Middle frontal gyrus (tissue), 1 donor: ENCODE data around the gene DTD2.
"Not testable (repeated sequence)": the region's sequence is repeated elsewhere in the genome, so short reads cannot be mapped to it uniquely, and the experiment has no call there.

Source experiments
- DNase-seq: peaks from one replicate; pipeline ENCODE4 v3.0.0-alpha.2; 2015; ENCODE audit warnings: low spot score; ENCODE audit errors: extremely low spot score

DTD2 gene

DNA sequence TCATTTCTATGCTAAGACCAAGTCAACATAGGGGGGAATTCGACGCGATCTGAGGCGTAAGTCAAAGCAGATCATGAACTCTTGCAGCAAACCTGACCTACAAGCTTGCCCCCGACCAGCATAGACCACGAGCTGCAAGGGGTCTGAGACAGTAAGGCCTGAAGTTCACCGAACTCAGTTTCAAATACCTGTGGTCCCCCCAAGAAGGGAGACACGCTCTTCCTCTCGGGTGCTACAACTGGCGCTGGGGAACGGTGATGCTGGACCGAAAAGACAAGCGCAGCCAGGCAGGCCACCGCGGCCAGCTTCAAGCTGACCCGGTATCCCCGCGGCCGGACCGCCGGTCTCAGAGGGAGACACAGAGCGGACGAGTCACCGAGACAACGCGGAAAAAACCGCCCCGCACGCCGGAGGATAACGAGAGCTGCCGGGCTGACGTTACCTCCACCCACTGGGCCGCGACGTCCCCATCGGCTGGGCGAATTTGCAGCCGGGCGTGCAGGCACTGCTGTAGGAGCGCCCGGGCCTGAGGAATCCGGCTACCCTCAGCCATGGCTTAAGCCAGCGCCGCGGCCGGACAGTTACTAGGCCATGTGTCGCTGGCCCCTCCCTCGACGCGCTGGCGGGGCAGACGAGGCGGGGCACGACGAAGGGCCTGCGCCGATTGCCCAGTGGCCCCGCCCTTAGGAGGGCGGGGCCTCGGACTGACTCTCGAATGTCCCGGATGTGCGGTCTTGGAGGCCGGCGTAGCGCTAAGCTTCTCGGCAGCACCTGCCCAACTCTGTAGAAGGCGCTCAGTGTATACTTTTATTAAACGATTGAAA, at the start of gene DTD2:
Gene DTD2 (minus strand): TSS at position 666 of the 824 bp plus-strand sequence. CDS start 113 bp downstream, at position 553.
- DNase-seq, result peak; percentile 99

DNA sequence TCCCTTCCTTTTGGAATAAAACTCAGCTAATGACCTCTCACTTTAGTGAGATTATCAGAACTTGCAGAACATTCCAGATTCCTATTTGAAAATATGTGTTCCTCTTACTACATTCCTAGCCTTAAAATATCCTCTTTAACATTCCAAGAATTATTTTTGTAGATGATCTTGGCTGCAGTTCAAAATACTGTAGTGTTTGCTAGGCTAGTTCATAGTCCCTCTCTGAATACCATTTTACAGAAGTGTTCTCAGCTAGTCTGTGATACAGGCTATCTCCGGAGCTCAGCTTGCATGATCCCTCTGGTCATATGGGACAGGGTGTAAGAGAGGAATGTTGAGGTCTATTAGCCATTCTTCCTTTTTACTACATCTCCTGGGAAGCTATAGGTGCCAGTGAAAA, 48.1 kb upstream of the DTD2 start:
- DNase-seq, result no peak

DNA sequence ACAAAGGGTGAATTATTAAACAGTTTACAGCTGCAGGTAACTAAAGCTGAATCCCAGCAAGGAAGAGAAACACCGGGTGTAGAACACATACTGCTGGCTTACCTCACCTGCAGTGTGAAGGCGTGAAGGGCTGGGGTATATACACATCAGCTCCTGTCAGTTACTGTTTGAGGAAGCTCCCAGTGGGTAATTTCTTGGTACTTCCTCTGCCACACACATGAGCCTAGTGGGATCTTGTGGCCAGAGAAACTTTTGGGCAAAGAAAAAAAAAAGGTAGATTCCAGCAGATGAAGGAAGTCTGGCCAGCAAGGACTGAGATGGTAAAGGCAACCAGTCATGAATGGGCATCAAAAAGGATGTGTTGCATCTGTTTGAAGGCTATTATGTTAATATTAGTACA, 44.6 kb upstream of the DTD2 start:
- no peak for DNase-seq

DNA sequence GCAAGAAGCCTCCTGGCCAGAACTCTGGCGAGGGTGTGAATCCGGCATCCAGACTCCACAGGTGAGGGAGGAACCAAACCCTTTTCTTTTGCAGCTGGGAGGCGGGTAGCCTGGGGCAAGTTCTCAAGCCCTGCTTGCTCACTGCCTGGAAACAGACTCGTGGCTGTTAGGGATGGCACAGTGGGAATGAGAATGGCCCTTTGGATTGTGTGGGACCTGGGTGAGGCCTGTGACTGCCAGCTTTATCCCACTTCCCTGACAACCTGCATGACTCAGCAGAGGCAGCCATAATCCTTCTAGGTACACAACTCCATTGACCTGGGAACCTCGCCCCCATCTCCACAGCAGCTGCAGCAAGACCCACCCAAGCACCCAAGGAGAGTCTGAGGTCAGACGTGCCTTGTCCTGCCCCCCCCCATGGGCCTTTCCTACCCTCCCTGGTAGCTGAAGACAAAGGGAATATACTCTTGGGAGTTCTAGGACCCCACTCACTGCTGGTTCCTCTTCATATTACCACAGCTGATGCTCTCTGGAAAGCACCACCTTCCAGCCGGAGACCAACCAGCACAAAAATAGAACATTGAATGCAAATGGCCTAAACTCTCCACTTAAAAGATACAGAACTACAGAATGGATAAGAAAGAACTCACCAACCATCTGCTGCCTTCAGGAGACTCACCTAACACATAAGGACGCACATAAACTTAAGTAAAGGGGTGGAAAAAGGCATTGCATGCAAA, 35.6 kb upstream of the DTD2 start:
- DNase-seq, result no peak

DNA sequence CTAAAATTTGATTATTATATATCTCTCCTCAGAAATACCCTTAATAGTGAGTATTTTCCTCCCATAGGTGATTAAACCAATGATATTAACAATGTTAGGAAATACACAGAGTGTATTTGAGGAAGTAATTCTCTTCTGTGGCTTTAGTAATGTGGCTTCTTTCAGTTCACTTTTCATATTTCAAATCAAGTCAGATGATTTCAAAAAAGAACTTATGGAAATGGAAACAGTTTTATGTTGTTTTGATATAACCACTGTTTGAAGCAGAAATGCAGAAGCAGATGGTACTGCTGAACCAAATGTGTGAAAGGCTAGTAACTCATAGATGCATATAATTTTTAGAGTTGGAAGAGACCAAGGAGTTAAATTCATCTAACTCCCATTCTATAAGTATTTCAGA, 32.4 kb upstream of the DTD2 start:
- DNase-seq, result no peak

DNA sequence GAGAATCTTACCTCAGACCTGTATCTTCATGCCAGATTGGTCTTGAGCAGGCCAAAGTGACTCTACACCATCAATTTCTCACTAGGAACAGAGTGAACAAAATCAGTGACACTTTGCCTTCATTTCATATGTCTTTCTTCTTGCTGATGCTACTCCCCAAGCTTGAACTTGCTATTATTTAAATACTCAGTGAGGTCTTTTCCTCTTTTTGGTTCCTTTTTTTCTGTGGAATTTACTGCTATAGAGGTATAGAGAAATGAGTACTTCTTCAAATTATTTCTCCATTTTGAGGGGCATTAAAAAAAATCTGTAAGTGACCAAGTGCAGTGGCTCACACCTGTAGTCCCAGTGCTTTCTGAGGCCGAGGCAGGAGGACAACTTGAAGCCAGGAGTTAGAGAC, 30.6 kb upstream of the DTD2 start, which contains the start of gene GPR33:
Gene GPR33 (minus strand): TSS at position 154 of the 400 bp plus-strand sequence. CDS start 4,074 bp downstream, outside the sequence.
- DNase-seq, result no peak

DNA sequence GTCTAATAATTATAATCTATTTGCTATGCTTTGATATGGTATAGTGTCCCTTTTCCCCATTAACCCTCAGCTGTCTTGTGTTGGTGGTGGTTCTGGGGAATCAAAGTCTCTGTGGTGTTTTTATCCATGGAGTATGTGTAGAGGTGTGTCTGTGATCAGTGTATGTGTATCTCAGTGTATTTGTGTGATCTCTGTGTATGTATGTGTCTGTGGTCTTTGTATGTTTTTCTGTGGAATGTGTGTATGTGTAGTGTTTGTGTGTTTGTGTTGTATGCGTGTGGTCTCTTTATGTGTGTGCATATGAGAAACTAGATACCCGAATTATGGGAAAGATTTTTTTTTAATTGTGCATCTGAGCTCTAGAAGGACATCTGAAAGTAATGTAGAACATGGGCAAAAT, 29.5 kb upstream of the DTD2 start:
- no peak for DNase-seq

DNA sequence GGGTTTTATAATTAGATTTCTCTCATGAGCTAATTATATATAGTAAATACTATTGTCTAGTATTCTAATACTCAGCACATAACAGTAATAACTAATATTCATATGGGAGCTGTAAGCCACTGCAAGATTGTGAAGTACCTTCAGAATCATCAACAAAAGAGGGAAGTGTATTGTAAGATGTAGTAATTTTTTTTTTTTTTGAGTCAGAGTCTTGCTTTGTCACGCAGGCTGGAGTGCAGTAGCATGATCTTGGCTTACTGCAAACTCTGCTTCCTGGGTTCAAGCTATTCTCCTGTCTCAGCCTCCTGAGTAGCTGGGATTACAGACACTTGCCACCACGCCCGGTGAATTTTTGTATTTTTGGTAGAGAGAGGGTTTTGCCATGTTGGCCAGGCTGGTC, 27.4 kb upstream of the DTD2 start:
- DNase-seq, result no peak

DNA sequence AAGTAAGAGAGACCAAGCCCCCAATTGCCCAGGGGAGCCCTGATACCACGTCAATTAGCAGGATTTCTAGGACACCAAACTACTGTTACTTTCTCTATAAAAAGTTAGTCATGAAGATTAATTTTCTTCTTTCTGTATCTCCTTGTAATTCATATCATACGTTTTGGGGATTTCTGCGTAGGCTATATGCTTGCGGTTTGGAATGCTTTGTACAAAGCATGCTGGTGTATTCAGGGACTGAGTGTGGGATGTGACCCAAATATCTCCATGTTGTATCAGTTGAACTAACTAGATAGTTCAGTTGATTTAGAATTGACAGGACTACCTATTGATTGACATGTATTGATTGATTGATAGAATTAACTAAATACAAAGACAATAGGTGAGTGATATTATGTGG, 22.9 kb upstream of the DTD2 start:
- no peak for DNase-seq

DNA sequence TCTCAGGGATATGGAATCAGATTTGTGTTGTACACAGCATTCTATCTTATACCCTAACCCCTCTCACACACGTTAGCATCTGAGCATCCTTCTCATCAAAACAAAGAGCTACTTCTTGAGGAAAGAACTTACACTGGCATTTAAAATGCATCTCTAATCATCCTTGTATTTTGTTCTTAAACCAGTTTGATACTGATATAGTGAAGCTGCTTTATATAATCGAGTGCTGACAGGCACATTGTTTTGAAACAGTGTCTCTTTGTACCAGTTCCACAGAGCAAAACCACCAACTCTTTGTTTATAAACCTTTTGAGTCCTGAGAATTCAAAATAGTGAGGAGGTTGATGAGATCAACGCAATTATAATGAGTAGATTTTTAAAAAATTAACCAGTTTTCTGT, 21.7 kb upstream of the DTD2 start:
- no peak for DNase-seq

DNA sequence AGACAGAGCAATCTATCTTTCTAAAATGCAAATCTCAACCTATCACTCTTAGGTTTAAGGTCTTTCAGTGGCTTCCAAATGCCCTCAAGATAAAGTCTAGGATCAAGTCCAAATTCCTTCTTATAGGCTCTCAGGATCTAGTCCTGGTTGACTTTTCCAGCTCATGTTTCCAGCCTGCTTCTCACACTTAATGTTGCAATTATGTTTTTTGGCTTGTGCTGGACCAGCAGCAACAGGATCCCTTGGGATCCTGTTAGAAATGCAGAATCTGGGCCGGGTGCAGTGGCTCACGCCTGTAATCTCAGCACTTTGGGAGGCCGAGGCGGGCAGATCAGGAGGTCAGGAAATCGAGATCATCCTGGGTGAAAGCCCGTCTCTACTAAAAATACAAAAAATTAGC, 19.9 kb upstream of the DTD2 start:
- no peak for DNase-seq

DNA sequence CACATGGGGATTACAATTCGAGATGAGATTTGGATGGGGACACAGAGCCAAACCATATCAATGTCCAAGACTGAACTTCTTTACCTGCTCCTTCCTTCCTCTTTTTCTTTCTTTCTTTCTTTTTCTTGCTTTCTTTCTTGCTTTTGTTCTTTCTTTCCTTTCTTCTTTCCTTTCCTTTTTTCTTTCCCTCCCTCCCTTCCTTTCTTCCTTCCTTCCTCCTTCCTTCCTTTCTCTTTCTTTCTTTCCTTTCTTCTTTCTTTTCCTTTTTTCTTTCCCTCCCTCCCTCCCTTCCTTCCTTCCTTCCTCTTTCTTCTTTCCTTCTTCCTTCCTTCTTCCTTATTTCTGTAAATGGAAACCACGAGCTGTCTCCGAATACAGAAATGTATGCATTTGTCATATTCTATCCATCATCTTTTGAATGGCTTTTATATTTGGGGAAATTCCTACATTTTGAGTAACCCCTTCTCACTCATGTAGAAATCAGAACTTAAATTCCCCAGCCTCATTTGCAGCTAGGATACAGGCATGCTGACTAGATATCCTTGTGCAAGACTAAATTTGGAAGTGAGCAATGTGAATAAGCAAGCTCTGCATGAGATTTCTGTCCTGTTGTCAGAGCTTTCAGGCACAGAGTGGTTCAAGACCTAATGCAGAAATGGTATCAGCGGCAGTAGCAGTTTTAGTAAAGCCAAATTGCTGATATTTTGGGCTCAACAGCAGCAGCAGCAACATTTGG, 19.0 kb upstream of the DTD2 start:
- no peak for DNase-seq

DNA sequence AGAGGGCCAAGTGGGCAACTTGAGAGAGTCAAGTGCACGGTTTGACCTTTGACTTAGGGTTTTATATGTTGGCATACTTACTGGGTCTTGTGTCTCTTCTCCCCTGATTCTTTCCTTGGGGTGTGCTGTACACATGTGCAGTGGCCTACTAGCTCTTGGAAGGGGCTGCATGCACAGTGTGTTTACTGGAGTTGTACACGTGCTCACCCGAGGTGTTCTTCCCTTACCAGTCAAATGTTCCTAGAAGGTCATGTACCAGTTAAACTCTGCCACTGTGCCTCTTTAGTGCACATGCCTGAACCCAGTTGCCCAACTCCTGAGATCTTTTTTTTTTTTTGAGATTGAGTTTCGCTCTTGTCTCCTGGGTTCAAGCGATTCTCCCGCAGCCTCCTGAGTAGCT, 9.2 kb upstream of the DTD2 start:
- no peak for DNase-seq

DNA sequence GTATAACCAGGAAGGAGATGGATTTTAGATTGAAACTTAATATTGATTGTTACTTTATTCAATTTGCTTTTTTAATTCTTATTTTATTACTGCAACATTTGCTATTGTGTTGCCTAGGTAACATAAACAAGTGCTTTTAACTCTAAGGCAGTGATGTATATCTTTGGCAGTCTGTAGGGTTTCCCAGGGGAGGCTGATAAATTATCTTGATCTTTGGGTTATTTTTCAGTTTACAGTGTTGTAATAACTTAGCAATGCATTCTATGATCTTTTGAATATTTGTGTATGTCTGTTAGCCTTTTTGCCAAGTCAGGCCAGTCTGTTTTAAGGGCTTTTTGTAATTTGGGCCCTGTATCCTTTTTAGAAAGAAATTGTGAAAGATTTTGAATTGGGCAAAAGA, 7.8 kb upstream of the DTD2 start:
- no peak for DNase-seq

DNA sequence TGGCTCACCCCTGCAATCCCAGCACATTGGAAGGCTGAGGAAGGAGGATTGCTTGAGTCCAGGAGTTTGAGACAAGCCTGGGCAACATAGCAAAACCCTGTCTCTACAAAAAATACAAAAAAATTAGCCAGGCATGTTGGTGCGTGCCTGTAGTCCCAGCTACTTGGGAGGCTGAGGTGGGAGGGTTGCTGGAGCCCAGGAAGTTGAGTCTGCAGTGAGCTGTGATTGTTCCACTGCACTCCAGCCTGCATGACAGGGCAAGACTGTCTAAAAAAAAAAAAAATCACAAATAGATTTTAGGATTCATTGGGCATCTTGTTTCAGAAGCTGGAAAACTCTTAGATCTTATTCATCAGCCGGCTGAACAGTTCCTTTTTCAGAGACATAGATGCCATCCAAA, 5.1 kb upstream of the DTD2 start:
- not testable (repeated sequence) for DNase-seq

DNA sequence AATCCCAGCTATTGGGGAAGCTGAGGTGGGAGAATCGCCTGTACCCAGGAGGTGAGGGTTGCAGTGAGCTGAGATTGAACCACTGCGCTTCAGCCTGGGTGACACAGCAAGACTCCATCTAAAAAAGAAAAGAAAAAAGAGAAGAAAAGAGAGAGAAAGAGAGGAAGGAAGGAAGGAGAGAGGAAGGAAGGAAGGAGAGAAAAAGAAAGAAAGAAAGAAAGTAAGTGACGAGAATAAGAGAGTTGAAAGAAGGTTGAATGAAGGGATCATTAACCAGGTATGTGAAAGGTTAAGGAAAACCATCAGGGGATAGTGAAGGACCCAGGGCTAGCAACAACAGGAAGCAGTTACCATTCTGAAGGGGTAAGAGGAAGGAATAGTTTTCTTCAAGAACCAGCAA, 4.2 kb upstream of the DTD2 start:
- DNase-seq, result no peak

DNA sequence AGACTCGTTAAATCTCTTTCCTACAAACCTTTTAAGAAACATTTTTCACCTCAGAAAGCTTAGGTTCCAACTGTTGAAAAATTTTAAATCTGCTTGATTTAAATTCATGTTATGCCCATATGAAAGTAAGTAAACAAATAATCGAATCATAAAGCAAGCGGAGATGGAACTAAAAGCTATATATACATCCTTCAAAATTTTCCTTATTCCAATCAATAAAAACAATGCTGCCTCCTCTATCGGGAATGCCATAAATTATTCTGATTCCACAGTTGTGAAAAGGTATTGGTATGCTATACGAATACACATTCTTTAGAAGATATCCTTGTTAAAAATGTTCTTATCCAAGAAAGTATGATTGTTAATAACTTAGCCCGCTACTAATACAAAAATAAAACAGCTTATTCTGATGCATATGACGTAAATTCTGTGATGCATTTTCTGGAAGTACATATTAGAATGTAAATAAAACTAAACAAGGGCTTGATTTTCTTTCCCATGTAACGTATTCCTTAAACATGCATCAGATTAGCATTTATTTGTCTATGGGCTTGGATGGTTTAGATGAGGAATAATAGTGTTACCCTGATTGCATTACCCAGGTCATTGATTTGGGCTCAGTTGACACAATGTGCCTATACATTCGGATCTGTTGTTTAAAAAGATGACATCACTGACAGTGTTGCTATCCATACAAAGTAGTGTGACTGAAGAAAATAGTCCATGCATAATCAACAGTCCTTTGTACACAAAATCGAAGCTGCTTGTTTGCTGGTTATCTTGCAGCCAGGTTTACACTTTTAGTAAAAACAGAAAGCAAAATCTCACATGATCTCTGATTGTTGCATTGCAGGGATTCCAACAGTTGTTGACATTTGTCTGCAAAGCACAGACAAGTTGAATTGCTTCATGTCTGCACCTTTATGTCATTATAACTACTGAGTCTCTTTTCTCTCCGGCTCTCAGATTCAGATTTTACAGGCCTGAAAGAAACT, 656 bp upstream of the DTD2 start:
- DNase-seq, result no peak

DNA sequence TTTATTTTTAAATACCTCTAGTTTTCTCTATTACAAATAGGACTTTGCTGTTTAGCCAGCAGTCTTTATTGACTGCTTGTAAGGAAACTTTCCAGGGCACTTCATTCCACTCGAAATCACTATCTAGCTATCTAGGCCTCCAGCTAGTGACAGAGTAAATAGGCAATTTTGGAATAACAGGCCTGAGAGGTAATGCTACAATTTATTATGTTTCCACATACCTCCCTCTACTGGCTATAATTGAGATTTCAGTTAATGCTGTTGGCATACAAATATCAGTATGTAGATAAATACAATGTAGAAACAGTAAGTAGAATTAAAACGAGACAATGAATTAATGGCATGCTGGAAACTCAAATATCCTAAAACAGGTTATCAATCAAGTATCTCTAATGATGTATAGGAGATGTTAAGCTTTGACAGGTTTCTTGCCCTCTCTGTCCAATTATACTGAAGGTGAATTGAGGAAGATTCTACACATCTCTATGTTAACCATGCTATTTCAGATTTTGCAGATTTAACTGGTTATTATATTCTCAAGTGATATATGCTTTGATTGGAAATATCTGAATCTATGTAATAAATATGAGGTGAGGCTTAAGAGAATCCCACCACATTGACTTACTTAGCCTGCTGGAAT, 7.2 kb downstream of the DTD2 start:
- peak; percentile 27 for DNase-seq

DNA sequence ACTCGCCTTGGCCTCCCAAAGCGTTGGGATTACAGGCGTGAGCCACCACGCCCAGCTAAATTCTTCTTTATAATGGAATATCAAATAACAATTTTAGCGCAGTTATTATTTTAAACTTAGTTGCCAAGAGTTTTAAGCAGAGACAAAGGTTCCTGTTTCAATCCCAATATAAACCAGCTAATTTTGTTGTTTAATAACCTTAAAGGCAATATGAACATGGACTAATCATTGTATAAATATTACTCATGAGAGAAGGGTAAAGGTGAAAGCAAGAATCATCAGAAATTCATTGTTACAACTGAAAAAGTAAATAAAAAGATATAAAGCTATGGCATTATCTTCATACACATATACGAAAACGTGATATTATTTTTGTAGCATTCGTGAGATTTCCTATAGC, 8.2 kb downstream of the DTD2 start:
- DNase-seq, result no peak

DNA sequence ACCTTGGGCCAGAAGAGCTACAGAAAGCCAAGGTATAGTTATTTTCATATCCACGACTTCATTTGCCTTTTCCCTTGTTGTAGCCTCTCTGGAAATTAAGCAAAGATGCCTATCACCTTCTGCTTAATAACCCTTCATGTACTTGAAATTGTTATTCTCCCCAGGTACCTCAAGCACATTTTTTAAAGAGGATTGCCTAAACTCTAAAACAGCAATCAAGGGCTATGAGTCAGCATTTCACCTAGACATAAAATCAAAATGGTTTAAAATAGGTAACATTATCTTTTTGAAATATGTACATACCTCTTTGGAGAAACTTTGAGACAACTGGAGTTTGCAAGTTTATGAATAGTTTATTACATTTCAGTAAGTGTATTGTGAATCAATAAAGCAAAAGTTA, 11.6 kb downstream of the DTD2 start:
- DNase-seq, result no peak
